ENCODE data around the gene SMOC1. TPM values are rescaled to one million over a fixed set of nuclear protein-coding genes. Genes with fewer than 3 reads are reported as not detected.

The SMOC1 gene
- total and polyA plus RNA-seq, 7 donors, result 3.2 to 10.6 (median 6.2) TPM

DNA sequence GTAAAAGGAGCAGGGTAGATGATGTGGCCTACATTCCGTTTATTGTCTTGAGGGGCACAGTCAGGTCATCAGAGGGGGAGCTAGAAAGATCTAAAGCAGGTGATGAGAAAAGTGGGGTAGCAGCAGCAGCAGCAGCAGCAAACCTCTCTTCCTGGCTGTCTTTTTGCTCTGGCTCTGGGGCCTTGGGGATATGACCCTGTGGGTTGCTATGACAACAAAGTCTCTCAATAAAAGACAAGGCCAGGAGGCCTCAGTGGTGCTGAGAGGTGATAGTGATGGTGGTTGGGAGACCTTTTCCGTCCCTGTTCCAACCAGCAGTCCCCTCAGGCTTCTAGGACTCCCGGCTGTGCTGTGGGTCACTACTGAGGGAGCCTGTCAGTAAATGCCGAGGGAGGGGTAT, 170.9 kb downstream of the SMOC1 start:
- H3K4me1 ChIP-seq, result no peaks in the 10 kb centered on the region
- H3K36me3 ChIP-seq (ENCODE audit: insufficient read depth in 1 of 2, low read depth in 1 of 2), result peaks cover 0 to 73% of the 10 kb centered on the region in 2 donors
- H3K4me3 ChIP-seq, result no peak overlapping the region
- no peak for DNase-seq
- H3K9me3 ChIP-seq, result no peaks in the 10 kb centered on the region
- intact Hi-C loops (cut with DNase I), result no loop called here
- no peak for ATAC-seq
- TF ChIP-seq, protein P1, sequence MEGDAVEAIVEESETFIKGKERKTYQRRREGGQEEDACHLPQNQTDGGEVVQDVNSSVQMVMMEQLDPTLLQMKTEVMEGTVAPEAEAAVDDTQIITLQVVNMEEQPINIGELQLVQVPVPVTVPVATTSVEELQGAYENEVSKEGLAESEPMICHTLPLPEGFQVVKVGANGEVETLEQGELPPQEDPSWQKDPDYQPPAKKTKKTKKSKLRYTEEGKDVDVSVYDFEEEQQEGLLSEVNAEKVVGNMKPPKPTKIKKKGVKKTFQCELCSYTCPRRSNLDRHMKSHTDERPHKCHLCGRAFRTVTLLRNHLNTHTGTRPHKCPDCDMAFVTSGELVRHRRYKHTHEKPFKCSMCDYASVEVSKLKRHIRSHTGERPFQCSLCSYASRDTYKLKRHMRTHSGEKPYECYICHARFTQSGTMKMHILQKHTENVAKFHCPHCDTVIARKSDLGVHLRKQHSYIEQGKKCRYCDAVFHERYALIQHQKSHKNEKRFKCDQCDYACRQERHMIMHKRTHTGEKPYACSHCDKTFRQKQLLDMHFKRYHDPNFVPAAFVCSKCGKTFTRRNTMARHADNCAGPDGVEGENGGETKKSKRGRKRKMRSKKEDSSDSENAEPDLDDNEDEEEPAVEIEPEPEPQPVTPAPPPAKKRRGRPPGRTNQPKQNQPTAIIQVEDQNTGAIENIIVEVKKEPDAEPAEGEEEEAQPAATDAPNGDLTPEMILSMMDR (IDR thresholded peaks at IDR 0.05), result no peak
- no peak overlapping the region for H3K27ac ChIP-seq
- 71 to 82% (median 71%) methylated on average over 4 of the region's 4 CpGs for WGBS, 3 donors
- no peaks in the 10 kb centered on the region for H3K27me3 ChIP-seq (ENCODE audit: insufficient read depth in 3 of 3, low read length in 2 of 3)

DNA sequence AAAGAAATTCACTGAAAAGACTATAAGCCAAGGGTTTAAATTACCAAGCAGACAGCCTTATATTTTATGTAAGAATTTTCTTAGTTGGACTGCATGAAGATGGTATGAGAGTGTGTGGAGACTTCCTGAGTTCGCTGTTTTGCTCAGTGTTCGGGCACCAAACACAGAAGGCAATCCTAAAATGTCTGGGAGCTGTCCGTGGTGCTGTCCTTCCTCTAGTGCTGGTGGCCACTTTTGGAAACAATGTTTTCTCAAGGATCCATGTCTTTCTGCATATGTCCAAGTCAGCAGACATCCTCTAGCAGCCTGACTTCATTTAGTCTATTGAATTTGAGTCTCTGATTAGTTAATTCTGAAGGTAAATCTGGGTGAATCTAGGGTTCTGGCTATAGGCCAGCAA, 173.8 kb downstream of the SMOC1 start:
- ATAC-seq, result no peak
- 37 to 42% (median 41%) methylated on average over 3 of the region's 3 CpGs for WGBS, 3 donors
- Histone ChIP-seq H3K4me1 (no peaks in the 10 kb centered on the region), H3K4me3 (no peak overlapping the region), H3K36me3 (ENCODE audit: insufficient read depth in 1 of 2, low read depth in 1 of 2) (peaks cover 0 to 56% of the 10 kb centered on the region in 2 donors), H3K27me3 (ENCODE audit: insufficient read depth in 3 of 3, low read length in 2 of 3) (no peaks in the 10 kb centered on the region), H3K27ac (no peak overlapping the region), H3K9me3 (no peaks in the 10 kb centered on the region)
- TF ChIP-seq, protein P1 (IDR thresholded peaks at IDR 0.05), result no peak
- intact Hi-C loops (cut with DNase I), result no loop called here
- no peak for DNase-seq

DNA sequence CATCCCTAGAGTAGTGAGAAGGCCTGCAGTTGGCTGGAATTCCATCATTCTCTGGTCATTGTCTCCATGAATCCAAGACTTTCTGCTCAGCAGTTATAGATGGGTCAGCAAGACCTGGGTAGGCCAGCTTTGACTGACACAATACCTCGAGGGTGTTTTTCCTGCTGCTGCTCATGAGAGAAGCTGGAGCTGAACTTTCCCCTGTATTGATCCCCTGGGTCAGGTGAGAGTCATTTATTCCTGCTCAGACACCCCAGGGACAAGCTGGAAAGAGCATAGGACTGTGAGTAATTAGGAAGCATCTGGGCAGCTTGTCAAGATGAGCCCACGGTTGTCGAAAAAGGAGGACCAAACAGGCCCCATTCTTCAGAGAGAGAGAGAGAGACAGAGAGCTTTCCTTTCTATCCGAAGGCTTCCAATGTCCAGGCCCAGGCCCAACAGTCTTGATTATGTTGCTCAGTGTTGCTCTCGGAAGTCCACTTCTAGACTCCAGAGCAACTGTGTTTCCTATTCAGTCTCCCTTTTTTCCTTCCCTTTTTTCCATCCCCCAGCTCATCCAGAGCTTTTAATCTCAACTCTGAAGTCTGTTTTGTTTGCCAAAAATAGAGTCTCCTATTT, 178.4 kb downstream of the SMOC1 start:
- Histone ChIP-seq H3K4me3 (no peak overlapping the region), H3K36me3 (ENCODE audit: insufficient read depth in 1 of 2, low read depth in 1 of 2) (peaks cover 0 to 28% of the 10 kb centered on the region in 2 donors), H3K27ac (no peak overlapping the region), H3K4me1 (no peaks in the 10 kb centered on the region), H3K9me3 (no peaks in the 10 kb centered on the region), H3K27me3 (ENCODE audit: insufficient read depth in 3 of 3, low read length in 2 of 3) (no peaks in the 10 kb centered on the region)
- intact Hi-C loops (cut with DNase I), result no loop called here
- WGBS, 3 donors, result 73 to 78% (median 78%) methylated on average over 5 of the region's 5 CpGs
- TF ChIP-seq, protein P1 (IDR thresholded peaks at IDR 0.05), result no peak
- ATAC-seq, result no peak
- no peak for DNase-seq

GRCh38 chr14:70059545-70059944, 180.3 kb downstream of the SMOC1 start:
- intact Hi-C loops (cut with DNase I), result no loop called here
- TF ChIP-seq, protein P1 (IDR thresholded peaks at IDR 0.05), result no peak
- Histone ChIP-seq H3K27ac (no peak overlapping the region), H3K9me3 (no peaks in the 10 kb centered on the region), H3K4me3 (no peak overlapping the region), H3K27me3 (ENCODE audit: insufficient read depth in 3 of 3, low read length in 2 of 3) (no peaks in the 10 kb centered on the region), H3K4me1 (no peaks in the 10 kb centered on the region), H3K36me3 (ENCODE audit: insufficient read depth in 1 of 2, low read depth in 1 of 2) (peaks cover 0 to 38% of the 10 kb centered on the region in 2 donors)
- DNase-seq (no peak), ATAC-seq (peak in 3 of 4 donors; percentile 52 to 74 (median 63))
- 24 to 43% (median 28%) methylated on average over 2 of the region's 2 CpGs for WGBS, 3 donors

DNA sequence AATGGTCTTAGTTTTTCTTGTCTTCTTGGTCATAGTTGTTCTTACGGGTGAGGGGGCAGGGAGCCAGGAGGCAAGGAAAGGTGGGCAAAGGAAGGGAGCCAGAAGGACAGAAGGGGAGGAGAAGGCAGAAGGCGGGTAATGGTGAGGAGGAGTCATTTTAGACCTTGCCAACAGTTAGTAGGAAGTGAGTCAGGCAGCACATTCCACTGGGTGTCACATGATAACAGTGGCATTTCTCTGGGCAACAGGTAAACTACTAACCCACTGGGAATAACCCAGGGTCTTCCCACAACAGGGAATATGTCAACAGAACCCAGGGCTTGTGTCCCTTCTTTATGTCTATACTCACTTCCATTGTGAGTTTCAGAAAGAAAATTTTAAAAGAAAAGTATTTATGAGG, 181.9 kb downstream of the SMOC1 start:
- Histone ChIP-seq H3K36me3 (ENCODE audit: insufficient read depth in 1 of 2, low read depth in 1 of 2) (peaks cover 0 to 33% of the 10 kb centered on the region in 2 donors), H3K4me1 (no peaks in the 10 kb centered on the region), H3K27me3 (ENCODE audit: insufficient read depth in 3 of 3, low read length in 2 of 3) (no peaks in the 10 kb centered on the region), H3K4me3 (no peak overlapping the region), H3K9me3 (no peaks in the 10 kb centered on the region), H3K27ac (peak overlapping the region; percentile 50)
- no peak for DNase-seq
- intact Hi-C loops (cut with DNase I), result no loop called here
- 84 to 96% (median 84%) methylated on average over 2 of the region's 2 CpGs for WGBS, 3 donors
- TF ChIP-seq, protein P1 (IDR thresholded peaks at IDR 0.05), result no peak
- ATAC-seq, result peak; percentile 56 to 75 (median 66)

All from psoas muscle (tissue), 8 donors.